ENCODE data around the gene ARSI. TPM values are rescaled to one million over a fixed set of nuclear protein-coding genes. Genes with fewer than 3 reads are reported as not detected.

ARSI gene
- total and polyA plus RNA-seq, 5 donors, result 0.25 to 1.1 (median 0.62) TPM

- Histone ChIP-seq H3K27me3 (ENCODE audit: control insufficient read depth, insufficient read depth) (no peaks in the 10 kb centered on the region), H3K4me1 (ENCODE audit: control insufficient read depth, insufficient read depth, low read length) (peaks cover 4% of the 10 kb centered on the region), H3K4me3 (ENCODE audit: low read length) (no peak overlapping the region), H3K9me3 (ENCODE audit: control insufficient read depth, low read length) (no peaks in the 10 kb centered on the region), H3K27ac (ENCODE audit: low read length) (no peak overlapping the region)
- ATAC-seq, result peak; percentile 40 to 66
- intact Hi-C loops (cut with DNase I), result no loop called here
- no peak for DNase-seq
- 68% methylated on average over 10 of the region's 10 CpGs for WGBS
Measured at GRCh38 chr5:150298701-150299451, 3.8 kb downstream of the ARSI start.

GRCh38 chr5:150297934-150298595 lies 4.6 kb downstream of the ARSI start:
- 96% methylated on average over 31 of the region's 31 CpGs for WGBS
- ATAC-seq (no peak), DNase-seq (no peak)
- no peak overlapping the region for H3K27ac ChIP-seq (ENCODE audit: low read length)
- no peaks in the 10 kb centered on the region for H3K27me3 ChIP-seq (ENCODE audit: control insufficient read depth, insufficient read depth)
- no peak overlapping the region for H3K4me3 ChIP-seq (ENCODE audit: low read length)
- peaks cover 4% of the 10 kb centered on the region for H3K4me1 ChIP-seq (ENCODE audit: control insufficient read depth, insufficient read depth, low read length)
- intact Hi-C loops (cut with DNase I), result no loop called here
- no peaks in the 10 kb centered on the region for H3K9me3 ChIP-seq (ENCODE audit: control insufficient read depth, low read length)

GRCh38 chr5:150297236-150297890 lies 5.3 kb downstream of the ARSI start:
- ATAC-seq (no peak), DNase-seq (no peak)
- Histone ChIP-seq H3K4me1 (ENCODE audit: control insufficient read depth, insufficient read depth, low read length) (peaks cover 4% of the 10 kb centered on the region), H3K27ac (ENCODE audit: low read length) (no peak overlapping the region), H3K9me3 (ENCODE audit: control insufficient read depth, low read length) (no peaks in the 10 kb centered on the region), H3K4me3 (ENCODE audit: low read length) (no peak overlapping the region), H3K27me3 (ENCODE audit: control insufficient read depth, insufficient read depth) (no peaks in the 10 kb centered on the region)
- intact Hi-C loops (cut with DNase I), result no loop called here
- WGBS, result 96% methylated on average over 36 of the region's 36 CpGs

GRCh38 chr5:150296496-150296895 lies 6.2 kb downstream of the ARSI start:
- Histone ChIP-seq H3K27ac (ENCODE audit: low read length) (no peak overlapping the region), H3K4me1 (ENCODE audit: control insufficient read depth, insufficient read depth, low read length) (peaks cover 4% of the 10 kb centered on the region), H3K27me3 (ENCODE audit: control insufficient read depth, insufficient read depth) (no peaks in the 10 kb centered on the region), H3K9me3 (ENCODE audit: control insufficient read depth, low read length) (no peaks in the 10 kb centered on the region), H3K4me3 (ENCODE audit: low read length) (no peak overlapping the region)
- DNase-seq (no peak), ATAC-seq (no peak)
- intact Hi-C loops (cut with DNase I), result no loop called here
- 87% methylated on average over 7 of the region's 7 CpGs for WGBS

GRCh38 chr5:150295741-150296486 lies 6.8 kb downstream of the ARSI start:
- Histone ChIP-seq H3K4me3 (ENCODE audit: low read length) (no peak overlapping the region), H3K4me1 (ENCODE audit: control insufficient read depth, insufficient read depth, low read length) (peaks cover 4% of the 10 kb centered on the region), H3K27me3 (ENCODE audit: control insufficient read depth, insufficient read depth) (no peaks in the 10 kb centered on the region), H3K9me3 (ENCODE audit: control insufficient read depth, low read length) (no peaks in the 10 kb centered on the region), H3K27ac (ENCODE audit: low read length) (no peak overlapping the region)
- ATAC-seq (no peak), DNase-seq (no peak)
- intact Hi-C loops (cut with DNase I), result no loop called here
- 87% methylated on average over 17 of the region's 17 CpGs for WGBS

- H3K4me1 ChIP-seq (ENCODE audit: control insufficient read depth, insufficient read depth, low read length), result peaks cover 4% of the 10 kb centered on the region
- intact Hi-C loops (cut with DNase I), result no loop called here
- no peaks in the 10 kb centered on the region for H3K9me3 ChIP-seq (ENCODE audit: control insufficient read depth, low read length)
- ATAC-seq (peak; percentile 31 to 40), DNase-seq (peak; percentile 55 to 78 (median 77))
- H3K27ac ChIP-seq (ENCODE audit: low read length), result no peak overlapping the region
- H3K27me3 ChIP-seq (ENCODE audit: control insufficient read depth, insufficient read depth), result no peaks in the 10 kb centered on the region
- 48% methylated on average over 10 of the region's 10 CpGs for WGBS
- H3K4me3 ChIP-seq (ENCODE audit: low read length), result no peak overlapping the region
Measured at GRCh38 chr5:150295172-150295634, 7.5 kb downstream of the ARSI start.

GRCh38 chr5:150294551-150295071 lies 8.1 kb downstream of the ARSI start:
- DNase-seq (no peak), ATAC-seq (no peak)
- WGBS, result 88% methylated on average over 10 of the region's 10 CpGs
- H3K9me3 ChIP-seq (ENCODE audit: control insufficient read depth, low read length), result no peaks in the 10 kb centered on the region
- no peak overlapping the region for H3K4me3 ChIP-seq (ENCODE audit: low read length)
- intact Hi-C loops (cut with DNase I), result no loop called here
- H3K27me3 ChIP-seq (ENCODE audit: control insufficient read depth, insufficient read depth), result no peaks in the 10 kb centered on the region
- H3K27ac ChIP-seq (ENCODE audit: low read length), result no peak overlapping the region
- H3K4me1 ChIP-seq (ENCODE audit: control insufficient read depth, insufficient read depth, low read length), result peaks cover 4% of the 10 kb centered on the region

GRCh38 chr5:150293091-150293941 lies 9.4 kb downstream of the ARSI start:
- Histone ChIP-seq H3K9me3 (ENCODE audit: control insufficient read depth, low read length) (no peaks in the 10 kb centered on the region), H3K27me3 (ENCODE audit: control insufficient read depth, insufficient read depth) (no peaks in the 10 kb centered on the region), H3K4me1 (ENCODE audit: control insufficient read depth, insufficient read depth, low read length) (peaks cover 4% of the 10 kb centered on the region), H3K4me3 (ENCODE audit: low read length) (no peak overlapping the region), H3K27ac (ENCODE audit: low read length) (no peak overlapping the region)
- DNase-seq (peak in 1 of 3 donors; percentile 68), ATAC-seq (no peak)
- 69% methylated on average over 19 of the region's 19 CpGs for WGBS
- intact Hi-C loops (cut with DNase I), result no loop called here

GRCh38 chr5:150291388-150292385 lies 11.0 kb downstream of the ARSI start:
- intact Hi-C loops (cut with DNase I), result no loop called here
- no peaks in the 10 kb centered on the region for H3K9me3 ChIP-seq (ENCODE audit: control insufficient read depth, low read length)
- H3K27ac ChIP-seq (ENCODE audit: low read length), result no peak overlapping the region
- H3K4me1 ChIP-seq (ENCODE audit: control insufficient read depth, insufficient read depth, low read length), result peaks cover 4% of the 10 kb centered on the region
- ATAC-seq (no peak), DNase-seq (peak in 1 of 3 donors; percentile 17)
- H3K27me3 ChIP-seq (ENCODE audit: control insufficient read depth, insufficient read depth), result no peaks in the 10 kb centered on the region
- WGBS, result 86% methylated on average over 13 of the region's 13 CpGs
- no peak overlapping the region for H3K4me3 ChIP-seq (ENCODE audit: low read length)

Data from right cardiac atrium (tissue), 5 donors.